Activated CD8-positive, alpha-beta memory T cell treated with anti-CD3 and anti-CD28 coated beads for 48 hours (primary cell): ENCODE measurements around the gene RBFOX2.

Experiments
- DNase-seq, 3 experiments: peaks; one replicate each; pipeline ENCODE4 v3.0.0-alpha.2; 2020; ENCODE audit warnings: low read depth in 2 of 3, low spot score in 2 of 3

The RBFOX2 gene

GRCh38 chr22:35785181-35785923 is 243.3 kb downstream of the RBFOX2 start:
- DNase-seq = no peak

GRCh38 chr22:35784633-35785032 is 244.0 kb downstream of the RBFOX2 start:
- DNase-seq = no peak

GRCh38 chr22:35783943-35784614 is 244.5 kb downstream of the RBFOX2 start:
- DNase-seq = no peak

DNA sequence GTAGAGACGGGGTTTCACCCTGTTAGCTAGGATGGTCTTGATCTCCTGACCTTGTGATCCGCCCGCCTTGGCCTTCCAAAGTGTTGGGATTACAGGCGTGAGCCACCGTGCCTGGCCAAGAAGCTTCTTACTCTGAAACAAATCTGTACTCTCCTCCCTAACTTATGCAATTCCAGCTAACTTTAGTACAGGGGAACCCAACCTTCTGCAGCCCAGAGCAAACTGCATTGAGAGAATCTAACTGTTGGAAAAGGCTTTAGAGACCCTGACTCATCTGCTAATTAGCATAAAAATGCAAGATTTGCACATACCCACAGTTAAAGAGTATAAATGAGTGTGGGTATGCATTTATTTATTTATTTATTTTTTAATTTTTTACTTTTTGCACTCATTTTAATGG is 246.1 kb downstream of the RBFOX2 start:
- DNase-seq = no peak

GRCh38 chr22:35781898-35782297 is 246.7 kb downstream of the RBFOX2 start:
- DNase-seq = no peak

DNA sequence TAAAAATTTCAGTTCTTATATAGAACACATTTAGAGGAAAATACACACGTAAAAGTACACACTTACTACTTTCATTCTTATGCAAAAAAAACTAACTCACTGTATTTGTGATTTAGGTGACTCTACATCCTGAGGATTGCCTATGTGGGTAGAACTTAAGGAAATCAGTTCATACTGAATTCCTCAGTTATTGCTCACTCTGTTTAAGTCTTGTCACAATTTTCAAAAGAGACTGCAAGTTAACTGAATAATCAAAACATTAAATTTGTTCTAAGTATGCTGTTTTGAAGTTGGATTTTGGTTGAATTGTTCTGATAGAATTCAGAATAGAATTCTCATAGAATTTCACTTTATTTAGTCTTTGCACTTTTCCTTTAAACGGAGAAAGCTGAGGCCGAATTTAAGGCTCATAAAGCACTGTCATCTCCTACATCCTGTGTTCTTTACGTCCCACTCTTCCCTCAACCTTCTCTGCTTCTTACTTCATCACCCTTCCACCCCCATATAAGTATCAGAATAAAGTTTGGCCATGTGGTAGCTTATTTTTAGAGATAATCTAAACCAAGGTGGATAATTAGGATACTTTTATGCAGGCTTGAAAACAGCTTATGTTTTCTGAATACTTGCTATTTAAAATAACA is 251.2 kb downstream of the RBFOX2 start:
- no peak for DNase-seq

- no peak for DNase-seq
Observed at GRCh38 chr22:35775339-35775738, 253.3 kb downstream of the RBFOX2 start.

GRCh38 chr22:35769974-35770373 is 258.6 kb downstream of the RBFOX2 start:
- DNase-seq = no peak

- no peak for DNase-seq
Observed at GRCh38 chr22:35766654-35767580, 261.7 kb downstream of the RBFOX2 start.

DNA sequence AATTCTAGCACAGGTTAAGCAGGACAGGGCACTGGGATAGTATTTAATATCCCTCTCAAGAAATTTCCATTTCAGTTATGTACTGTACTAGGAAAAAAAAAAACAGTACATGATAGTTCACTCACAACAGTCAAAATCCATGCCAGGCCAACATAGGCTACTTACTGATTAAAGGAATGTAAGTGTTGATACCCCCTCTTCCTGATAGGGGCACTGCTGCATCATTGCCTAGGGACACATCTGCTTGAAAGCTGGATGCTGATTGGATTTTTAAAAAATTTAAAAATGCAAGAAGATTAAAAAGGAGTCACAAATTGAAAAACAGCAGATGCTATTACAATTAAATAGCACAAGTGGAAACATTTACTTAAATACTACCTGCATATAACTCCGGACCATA is 267.6 kb downstream of the RBFOX2 start:
- DNase-seq = no peak

DNA sequence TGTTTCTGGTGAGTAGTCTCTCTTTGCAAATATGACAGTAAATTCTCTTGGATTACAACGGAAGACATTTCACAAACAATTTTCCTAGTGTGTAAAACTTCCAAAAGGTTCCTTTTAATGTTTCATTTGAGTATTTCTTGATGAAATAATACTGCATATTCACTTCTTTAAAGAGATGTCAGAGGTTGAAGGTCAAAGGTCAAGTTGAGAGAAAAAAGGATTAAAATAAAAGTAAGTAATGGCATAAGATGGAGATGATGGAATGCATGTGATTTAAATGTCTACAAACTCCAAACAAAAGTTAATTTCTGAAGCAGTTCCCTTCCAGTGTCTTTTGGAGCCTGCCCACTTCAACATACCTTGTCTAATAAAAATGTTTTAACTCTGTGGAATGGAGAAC is 270.2 kb downstream of the RBFOX2 start:
- DNase-seq = no peak

DNA sequence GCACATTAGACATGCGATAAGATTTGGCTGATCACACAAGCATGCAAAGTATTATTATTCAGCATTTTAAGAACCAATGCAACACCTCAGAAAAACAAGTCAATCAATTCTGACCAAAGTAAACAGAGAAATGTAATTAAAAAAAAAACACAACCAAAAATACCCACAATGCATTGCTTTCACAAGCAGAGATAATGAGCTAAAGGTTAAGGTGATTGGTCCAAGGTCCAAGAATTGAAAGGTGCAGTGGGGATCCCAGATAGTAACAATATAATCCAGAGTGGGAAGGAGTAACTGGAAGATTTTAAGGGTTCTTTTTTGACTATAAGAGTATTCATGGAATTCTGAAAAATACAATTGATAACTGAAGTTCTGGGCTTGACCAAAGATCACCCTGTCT is 271.9 kb downstream of the RBFOX2 start:
- no peak for DNase-seq

GRCh38 chr22:35754761-35755160 is 273.9 kb downstream of the RBFOX2 start:
- no peak for DNase-seq

DNA sequence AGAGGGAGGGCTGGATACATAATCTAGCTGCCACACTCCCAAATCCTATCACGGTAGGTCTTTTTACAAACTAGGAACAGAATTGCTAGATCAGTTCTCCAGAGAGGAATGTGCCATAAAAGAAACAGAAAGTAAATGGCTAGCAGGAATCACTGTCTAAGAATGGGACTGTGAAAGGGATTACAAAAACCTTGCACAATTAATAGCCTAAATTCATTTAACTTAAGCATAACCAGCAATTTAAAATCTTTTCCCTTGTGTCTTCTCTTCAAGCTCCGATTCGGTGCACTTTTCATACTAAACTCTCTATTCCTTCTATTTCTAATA is 275.8 kb downstream of the RBFOX2 start:
- DNase-seq = no peak

DNA sequence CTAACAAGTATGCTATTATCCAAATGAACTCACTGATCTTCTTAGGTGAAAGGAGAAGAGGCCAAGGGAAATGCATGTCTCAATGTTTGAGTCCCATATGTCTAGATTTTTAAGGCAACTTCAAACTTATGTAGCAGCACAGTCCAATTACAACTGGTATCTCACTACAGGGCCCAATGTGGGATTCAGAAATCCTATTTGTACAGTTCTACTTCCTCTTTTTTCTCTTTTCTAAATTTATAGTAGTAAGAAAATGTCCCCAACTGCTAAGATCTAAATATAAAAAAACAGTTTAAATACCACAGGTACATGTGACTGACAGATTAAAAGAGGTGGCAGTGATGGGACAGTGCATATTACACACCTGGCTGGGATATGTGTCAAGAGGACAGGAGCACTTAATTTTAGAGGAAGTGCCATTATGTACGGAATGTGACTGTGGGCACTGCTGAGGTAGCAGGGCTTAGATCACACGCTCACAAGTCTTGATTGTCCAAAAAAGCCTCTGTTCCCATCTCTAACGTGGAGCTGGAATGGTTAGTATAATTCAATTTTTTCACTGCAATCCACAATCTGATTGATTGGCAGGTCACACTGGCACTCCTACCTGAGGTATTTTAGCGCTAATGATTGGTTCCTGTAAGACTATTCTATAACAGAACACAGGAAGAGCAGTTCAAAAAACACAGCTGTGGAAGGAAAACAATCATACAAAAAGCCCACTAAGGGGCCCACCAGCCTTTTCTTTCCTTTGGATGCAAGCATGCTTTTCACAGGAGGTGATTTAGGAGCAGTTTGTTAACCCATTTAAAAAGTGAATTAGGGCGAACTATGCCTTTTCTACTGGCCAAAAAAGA is 276.4 kb downstream of the RBFOX2 start:
- no peak for DNase-seq

DNA sequence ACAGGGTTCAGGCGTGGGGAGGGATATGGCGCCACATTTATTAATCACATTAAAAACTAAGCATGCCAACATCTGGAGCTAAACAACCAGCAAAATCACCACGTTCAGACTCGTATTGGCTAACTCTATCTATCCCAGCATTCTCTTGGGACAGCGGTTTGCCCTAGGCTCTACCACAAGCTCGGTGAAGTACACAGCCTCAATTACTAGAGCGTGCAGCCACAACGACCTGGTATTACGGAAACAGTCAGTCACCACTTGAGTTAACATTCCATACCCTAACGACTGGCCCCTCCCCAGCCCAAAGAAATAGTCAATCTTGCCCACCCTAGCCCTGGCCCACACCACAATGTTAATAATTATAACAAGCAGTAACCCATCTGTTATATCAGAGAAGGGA is 278.8 kb downstream of the RBFOX2 start:
- DNase-seq = no peak

DNA sequence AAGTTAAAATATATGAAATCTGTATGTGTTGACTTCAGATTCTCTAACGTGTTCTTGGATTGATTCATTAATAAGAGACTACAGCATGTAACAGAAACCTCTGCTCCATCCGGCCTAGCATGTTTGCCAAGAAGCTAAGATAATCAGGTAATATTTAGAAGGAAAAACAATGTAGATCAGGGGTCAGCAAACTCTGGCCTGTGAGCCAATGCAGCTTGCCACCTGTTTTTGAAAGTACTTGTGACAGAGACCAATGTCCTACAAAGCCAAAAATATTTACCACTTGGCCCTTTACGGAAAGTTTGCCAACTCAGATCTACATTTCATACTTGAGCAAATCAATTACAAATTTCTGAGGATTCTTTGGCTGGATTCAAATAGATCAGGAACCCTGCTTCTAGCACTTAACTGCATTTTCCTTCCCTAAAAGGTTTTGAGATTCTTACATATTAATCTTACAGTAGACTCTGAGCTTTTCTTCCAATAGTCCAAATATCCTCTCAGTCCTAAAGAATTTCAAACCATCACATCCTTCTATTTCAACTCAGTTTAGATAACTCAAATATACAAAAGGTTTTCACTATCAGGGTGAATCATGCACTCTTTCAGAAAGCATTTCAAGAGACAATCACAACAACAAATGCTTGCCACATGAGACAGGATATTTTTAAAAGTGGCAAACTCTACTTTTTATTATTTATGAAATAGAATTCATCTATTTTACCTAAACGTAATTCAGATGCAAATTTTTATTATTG is 281.5 kb downstream of the RBFOX2 start:
- DNase-seq = no peak

DNA sequence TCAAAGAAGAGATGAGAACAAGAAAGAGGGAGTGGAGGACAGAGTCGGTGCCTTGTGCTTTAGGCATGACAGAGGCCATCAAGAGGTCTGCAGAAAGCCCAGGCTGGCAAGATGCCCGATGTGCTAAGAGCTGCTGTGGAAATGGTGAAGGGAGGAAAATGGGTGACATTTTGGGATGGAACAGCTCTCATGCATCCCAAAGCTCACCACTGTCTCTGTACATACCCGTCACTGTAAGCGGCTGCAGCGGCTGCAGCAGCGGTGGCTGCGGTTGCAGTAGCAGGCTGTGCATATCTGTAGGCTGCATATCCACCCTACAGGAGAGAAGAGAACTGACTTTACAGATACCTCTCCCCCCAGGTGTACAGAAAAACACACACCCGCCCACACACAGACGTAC is 282.4 kb downstream of the RBFOX2 start:
- DNase-seq = no peak

GRCh38 chr22:35743326-35743860 is 285.2 kb downstream of the RBFOX2 start:
- DNase-seq = no peak
